ENCODE results near the gene CORO7.
"Not testable (repeated sequence)": the region's sequence is repeated elsewhere in the genome, so short reads cannot be mapped to it uniquely, and the experiment has no call there.

Gene CORO7

GRCh38 chr16:4350365-4350786 lies 66.0 kb downstream of the CORO7 start:
- no peak for DNase-seq

DNA sequence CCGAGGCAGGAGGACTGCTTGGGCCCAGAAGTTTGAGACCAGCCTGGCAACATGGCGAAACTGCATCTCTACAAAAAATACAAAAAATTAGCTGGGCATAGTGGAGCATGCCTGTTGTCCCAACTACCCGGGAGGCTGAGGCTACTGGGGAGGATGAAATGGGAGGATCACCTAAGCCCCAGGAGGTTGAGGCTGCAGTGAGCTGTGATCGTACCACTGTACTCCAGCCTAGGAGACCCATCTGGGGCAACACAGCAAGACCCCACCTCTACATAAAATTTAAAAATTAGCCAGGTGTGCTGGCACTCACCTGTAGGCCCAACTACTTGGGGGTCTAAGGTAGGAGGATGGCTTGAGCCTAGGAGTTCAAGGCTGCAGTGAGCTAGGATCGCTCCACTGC lies 67.1 kb downstream of the CORO7 start:
- DNase-seq, result no peak

DNA sequence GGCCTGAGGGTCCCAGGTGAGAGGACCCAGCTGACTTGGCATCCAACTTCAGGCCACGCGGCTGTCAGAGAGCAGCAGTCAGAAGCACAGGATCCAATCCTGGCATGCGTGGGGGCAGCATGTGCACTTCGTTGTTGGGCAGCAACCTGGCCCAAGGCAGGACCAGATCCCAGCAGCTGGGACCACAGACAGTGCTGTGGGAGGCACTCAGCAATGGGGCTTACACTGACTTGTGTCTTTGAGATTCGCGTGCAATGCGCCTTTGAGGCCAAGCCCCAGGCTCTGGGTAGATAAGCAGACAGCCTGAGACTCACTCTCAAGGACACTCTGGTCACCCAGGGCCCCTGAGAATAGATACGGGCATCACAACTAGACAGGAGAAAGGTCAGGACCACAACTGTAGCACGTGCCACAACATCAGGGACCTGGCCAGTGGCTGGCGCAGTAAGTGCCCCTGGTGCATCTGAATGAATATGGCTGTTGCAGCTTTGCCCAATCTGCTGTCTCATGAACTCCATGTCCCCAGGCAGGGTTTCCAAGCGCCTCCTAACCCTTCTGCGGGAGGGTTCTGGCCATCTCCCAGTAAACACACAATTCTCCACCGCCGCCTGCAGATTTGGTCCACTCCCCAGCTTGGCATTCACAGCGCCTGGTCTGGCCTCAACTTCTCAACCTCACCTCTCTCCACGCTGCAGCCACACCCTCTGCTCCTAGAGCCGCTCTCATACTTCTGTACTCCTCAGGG lies 68.5 kb downstream of the CORO7 start:
- DNase-seq, result no peak

- no peak for DNase-seq
These were observed 69.4 kb downstream of the CORO7 start for GRCh38 chr16:4347010-4347409.

DNA sequence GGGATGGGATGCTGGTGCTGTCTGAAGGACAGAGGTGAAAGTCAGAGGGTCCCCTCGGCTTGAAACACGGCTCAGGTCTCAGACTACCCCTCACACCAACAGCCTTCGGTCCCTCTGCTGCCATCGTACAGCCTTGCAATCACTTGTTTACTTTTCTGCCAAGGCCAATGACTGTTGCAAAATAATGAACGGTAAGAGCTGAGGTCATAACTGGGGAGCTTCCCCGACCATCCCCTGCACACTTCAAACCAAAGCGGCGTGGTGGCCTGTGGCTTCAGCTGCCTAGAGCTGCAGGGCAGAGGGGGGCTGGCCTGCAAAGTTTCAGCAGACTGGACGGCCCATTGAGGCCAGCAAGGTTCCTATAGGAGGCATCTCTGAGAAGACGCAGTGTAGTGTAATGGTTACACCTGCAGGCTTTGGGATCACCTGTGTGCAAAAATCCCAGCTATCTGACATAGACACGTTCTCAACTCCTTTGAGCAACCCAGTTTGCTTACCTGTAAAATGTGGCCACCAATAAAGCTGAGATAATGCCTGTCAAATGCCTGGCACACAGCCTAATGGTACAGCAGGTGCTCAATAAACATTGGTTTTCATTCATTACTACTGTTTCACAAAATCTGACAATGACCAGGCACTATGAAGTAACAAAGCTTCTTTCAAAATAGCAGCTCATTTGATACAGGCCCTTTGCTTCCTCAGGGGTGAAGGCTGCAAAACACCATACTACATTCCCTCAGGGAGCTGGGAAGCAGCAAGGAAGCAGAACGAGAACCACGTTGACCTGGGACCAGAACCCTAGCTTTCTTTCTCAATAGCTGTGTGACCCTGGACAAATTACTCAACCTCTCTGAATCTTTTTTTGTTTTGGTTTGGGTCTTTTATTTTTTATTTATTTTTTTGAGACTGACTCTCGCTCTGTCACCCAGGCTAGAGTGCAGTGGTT lies 70.3 kb downstream of the CORO7 start:
- DNase-seq, result no peak

GRCh38 chr16:4344983-4345835 lies 71.2 kb downstream of the CORO7 start:
- DNase-seq, result no peak

DNA sequence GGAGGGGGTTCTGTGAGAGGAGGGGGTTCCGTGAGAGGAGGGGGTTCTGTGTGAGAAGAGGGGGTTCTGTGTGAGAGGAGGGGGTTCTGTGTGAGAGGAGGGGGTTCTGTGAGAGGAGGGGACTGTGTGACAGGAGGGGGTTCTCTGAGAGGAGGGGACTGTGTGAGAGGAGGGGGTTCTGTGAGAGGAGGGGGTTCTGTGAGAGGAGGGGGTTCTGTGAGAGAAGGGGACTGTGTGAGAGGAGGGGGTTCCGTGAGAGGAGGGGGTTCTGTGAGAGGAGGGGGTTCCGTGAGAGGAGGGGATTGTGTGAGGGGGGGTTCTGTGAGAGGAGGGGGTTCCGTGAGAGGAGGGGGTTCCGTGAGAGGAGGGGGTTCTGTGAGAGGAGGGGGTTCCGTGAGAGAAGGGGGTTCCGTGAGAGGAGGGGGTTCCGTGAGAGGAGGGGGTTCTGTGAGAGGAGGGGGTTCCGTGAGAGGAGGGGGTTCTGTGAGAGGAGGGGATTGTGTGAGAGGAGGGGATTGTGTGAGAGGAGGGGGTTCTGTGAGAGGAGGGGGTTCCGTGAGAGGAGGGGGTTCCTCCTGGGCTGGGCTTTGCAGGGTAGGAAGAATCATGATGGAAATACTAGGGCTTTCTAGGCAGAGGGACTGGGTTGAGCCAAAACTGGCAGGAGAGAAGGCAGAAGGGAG lies 72.0 kb downstream of the CORO7 start:
- DNase-seq, result not testable (repeated sequence)

DNA sequence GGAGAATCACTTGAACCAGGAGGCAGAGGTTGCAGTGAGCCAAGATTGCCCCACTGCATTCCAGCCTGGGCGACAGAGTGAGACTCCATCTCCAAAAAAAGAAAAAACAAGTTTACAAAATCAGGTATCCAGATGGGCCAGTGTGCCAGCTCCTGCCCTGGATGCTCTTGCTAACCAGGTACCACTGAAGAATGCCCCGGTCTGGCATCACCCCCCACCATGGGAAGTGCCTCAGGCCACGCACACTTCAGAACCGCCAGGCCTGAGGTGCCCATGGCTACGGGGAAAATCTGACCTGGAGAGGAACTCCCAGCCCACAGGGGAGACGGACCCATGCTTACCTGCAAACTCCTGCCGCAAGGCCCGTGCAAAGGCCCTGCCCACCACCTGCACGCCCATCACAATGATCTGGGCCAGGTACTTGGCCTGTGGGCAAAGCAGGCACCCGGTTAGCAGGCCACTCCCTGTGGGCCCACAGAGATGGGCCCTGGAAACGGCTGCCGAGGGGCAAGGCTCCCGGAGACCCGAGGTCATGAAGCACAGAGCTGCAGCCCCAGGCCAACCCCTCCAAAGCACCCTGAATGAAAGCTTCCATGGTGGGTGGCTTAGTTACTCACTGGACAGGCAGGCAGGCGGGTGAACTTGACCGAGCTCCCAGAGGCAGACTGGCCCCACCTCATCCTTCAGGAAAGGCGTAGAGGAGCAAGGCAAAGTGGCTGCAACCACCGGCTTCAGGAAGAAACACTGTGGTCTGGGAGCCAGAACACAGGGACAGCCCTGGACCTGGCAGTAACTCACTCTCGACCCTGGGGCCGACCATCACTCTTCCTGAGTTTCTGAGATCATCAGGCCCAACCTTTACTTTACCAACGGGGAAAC lies 73.3 kb downstream of the CORO7 start:
- DNase-seq, result no peak

GRCh38 chr16:4341250-4341649 lies 75.1 kb downstream of the CORO7 start:
- DNase-seq, result no peak

DNA sequence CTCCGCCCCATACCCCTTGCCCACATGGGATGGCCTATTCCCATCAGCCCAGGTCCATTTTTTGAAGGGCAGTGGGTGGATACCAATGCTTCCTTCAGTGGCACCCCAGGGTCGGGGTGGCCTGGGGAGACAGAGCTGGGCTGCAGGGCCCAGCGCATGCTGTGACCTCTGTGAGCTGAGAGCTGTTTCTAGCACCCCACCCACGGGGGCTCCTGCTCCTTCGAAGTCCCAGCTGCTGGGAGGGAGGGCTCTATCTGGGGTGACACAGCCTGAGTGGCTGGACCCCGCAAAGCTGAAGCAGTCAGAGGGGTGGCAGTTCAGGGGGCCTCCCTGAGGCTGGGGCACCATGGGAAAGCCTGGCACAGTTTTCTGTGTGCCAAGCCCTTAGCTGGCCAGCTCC lies 76.0 kb downstream of the CORO7 start:
- DNase-seq, result no peak

- DNase-seq, result no peak
These were observed 76.5 kb downstream of the CORO7 start for GRCh38 chr16:4339909-4340308.

DNA sequence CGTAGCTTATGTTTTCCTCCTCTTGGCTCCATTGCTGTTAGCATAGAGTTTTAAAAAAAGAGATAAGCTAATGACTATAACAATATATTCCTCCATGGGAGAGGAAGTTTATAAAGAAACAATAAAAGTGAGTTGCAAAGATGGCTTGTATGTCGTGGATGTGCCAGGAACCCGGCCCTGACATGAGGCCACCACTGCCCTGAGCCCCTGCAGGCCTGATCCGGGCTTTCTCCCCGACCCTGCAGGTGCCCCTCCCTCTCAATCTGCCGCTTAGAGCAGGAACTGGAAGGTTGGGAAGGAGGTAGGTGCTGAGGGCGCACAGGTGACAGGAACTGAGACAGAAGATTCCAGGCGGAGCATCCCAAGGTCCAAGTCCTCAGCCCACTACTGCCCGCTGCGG lies 76.9 kb downstream of the CORO7 start:
- no peak for DNase-seq

GRCh38 chr16:4338712-4339299 lies 77.6 kb downstream of the CORO7 start:
- no peak for DNase-seq

DNA sequence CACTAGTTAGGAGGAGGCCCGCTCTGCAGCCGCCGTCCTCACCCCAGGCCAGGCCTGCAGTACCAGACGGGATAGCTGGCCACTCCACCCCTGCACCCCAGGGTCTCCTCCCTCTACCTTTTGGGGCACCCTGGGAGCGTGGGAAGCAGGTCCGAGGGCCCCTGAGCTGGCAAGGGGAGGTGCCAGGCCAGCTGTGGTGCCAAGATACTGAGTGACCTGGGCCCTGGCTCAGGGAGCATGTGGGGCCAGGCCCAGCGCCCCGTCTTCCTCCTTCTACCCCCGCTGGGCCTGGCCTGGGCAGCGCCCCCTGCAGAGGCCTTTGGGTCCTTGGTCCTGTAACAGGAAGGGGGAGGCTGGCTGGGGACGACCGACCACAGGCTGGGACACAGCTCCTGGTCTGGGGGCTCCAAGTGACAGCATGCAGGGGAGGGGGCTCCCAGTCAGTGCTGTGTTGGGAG lies 78.2 kb downstream of the CORO7 start:
- DNase-seq, result no peak

- no peak for DNase-seq
These were observed 78.8 kb downstream of the CORO7 start for GRCh38 chr16:4337540-4338088.

DNA sequence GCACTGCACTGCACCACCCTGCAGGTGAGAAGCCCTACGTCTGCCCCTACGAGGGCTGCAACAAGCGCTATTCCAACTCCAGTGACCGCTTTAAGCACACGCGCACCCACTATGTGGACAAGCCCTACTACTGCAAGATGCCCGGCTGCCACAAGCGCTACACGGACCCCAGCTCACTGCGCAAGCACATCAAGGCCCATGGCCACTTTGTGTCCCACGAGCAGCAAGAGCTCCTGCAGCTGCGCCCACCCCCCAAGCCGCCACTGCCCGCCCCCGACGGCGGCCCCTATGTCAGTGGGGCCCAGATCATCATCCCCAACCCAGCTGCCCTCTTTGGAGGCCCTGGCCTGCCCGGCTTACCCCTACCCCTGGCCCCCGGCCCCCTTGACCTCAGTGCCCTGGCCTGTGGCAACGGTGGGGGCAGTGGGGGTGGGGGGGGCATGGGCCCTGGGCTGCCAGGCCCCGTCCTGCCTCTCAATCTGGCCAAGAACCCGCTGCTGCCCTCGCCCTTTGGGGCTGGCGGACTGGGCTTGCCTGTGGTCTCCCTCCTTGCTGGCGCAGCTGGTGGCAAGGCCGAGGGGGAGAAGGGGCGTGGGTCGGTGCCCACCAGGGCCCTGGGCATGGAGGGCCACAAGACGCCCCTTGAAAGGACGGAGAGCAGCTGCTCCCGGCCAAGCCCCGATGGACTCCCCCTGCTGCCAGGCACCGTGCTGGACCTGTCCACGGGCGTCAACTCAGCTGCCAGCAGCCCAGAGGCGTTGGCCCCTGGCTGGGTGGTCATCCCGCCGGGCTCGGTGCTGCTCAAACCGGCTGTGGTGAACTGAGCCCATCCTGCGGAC lies 79.5 kb downstream of the CORO7 start:
- no peak for DNase-seq

DNA sequence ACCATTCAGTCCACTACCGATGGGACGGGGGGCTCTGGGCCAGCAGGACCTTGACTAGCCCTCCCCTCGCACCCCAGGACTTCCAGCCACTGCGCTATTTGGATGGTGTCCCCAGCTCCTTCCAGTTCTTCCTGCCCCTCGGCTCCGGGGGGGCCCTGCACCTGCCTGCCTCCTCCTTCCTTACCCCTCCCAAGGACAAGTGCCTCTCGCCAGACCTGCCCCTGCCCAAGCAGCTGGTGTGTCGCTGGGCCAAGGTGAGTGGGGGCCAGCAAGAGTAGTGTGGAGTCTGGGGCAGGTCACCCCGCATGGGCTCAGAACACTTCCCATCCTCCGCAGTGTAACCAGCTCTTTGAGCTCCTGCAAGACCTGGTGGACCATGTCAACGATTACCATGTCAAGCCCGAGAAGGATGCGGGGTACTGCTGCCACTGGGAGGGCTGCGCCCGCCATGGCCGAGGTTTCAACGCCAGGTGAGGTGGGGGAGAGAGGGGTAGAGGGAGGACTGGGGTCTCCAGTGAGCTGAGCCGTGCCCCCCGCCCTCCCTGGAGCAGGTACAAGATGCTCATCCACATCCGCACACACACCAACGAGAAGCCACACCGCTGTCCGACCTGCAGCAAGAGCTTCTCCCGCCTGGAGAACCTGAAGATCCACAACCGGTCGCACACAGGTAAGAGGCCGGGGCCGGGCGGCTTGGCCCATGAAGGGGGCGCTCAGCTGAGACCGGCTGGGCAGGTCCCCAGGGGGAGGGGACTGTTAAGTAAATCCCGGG lies 81.5 kb downstream of the CORO7 start:
- DNase-seq, result no peak

GRCh38 chr16:4333714-4334113 lies 82.7 kb downstream of the CORO7 start:
- DNase-seq, result not testable (repeated sequence)

GRCh38 chr16:4333308-4333638 lies 83.1 kb downstream of the CORO7 start:
- no peak for DNase-seq

All from stimulated activated CD4-positive, alpha-beta T cell treated with anti-CD3 and anti-CD28 coated beads, Interleukin-12 subunit alpha, Interleukin-12 subunit beta, amount 100 ng/mL, for 4 hours (primary cell).